ENCODE data around the gene ATP2B1.

DNA sequence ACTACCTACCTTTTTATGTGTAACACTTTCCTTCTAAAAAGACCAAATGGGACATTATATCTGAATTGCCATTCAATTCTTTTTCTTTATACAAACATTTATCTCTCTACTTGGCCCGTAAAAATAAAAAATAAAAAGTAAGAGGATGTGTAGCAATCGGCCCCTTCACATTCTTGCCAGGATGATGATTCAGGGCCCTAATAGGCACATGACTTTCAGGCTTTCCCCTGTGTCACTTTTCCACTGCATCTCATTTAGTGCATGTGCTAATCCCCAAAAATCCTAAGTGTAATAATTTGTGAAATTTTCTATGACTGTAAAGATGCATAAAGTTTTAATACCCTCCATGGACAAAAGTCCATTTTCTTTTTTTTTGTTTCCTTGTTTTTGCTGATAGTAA lies 23.0 kb upstream of the ATP2B1 start:
- TF ChIP-seq, protein P1, sequence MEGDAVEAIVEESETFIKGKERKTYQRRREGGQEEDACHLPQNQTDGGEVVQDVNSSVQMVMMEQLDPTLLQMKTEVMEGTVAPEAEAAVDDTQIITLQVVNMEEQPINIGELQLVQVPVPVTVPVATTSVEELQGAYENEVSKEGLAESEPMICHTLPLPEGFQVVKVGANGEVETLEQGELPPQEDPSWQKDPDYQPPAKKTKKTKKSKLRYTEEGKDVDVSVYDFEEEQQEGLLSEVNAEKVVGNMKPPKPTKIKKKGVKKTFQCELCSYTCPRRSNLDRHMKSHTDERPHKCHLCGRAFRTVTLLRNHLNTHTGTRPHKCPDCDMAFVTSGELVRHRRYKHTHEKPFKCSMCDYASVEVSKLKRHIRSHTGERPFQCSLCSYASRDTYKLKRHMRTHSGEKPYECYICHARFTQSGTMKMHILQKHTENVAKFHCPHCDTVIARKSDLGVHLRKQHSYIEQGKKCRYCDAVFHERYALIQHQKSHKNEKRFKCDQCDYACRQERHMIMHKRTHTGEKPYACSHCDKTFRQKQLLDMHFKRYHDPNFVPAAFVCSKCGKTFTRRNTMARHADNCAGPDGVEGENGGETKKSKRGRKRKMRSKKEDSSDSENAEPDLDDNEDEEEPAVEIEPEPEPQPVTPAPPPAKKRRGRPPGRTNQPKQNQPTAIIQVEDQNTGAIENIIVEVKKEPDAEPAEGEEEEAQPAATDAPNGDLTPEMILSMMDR (IDR thresholded peaks at IDR 0.05) = no peak
- no peak for TF ChIP-seq ZFX (IDR thresholded peaks at IDR 0.05; ENCODE audit: borderline replicate concordance)
